GM21528 (cell line): ENCODE data around the gene GPRASP2.
"Not testable (repeated sequence)": the region's sequence is repeated elsewhere in the genome, so short reads cannot be mapped to it uniquely, and the experiment has no call there.

Source experiments
- ATAC-seq: cut with Tn5 transposase; IDR thresholded peaks from one replicate; pipeline ENCODE4 v1.9.1; 2021; ENCODE audit warnings: mild to moderate bottlenecking, moderate library complexity; ENCODE audit not compliant: unreplicated experiment, low FRiP score

GPRASP2 gene

DNA sequence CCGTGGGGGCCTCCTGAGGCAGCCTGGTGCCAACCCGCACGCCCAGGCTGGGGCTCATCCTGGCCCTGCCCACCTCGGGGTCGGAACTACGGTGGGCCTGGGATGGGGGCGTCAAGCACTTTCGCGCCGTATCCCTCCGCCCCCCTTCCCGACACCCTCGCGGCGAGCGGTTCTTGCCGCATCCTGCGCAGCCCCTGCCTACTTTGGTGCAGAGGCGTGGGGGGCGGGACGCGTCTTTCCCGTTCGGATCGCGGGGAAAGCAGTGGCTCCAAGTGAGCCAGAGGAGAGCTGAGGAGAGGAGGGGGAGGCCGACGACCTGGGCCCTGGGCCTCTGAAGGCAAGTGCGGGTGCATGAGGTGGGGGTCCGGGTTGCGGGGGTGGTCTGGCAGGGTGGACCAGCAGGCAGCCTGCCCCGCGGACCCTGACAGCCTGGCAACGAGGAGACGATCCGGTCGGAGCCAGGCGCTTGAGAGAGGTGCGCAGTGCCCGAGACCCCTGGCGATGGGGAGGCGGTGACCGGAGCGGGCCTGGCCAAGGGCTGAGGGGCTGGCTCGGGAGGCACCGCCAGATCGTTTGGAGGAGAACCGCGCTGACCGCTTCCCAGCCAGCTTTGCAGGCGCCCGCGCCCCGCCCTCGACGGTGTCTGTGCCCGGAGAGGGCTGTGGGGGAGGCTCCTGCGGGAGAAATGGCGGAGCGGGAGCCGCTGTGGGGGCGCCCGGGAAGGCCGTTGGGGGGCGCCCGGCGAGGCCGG lies at the start of gene GPRASP2:
Gene GPRASP2, plus strand, starts transcription at position 233 of the 751 bp plus-strand sequence. CDS start 2,422 bp downstream, outside the sequence.
- ATAC-seq, result no peak

- not testable (repeated sequence) for ATAC-seq
Measured at GRCh38 chrX:102663820-102664219, 48.4 kb upstream of the GPRASP2 start.

GRCh38 chrX:102667034-102667433 lies 45.2 kb upstream of the GPRASP2 start:
- ATAC-seq, result not testable (repeated sequence)

DNA sequence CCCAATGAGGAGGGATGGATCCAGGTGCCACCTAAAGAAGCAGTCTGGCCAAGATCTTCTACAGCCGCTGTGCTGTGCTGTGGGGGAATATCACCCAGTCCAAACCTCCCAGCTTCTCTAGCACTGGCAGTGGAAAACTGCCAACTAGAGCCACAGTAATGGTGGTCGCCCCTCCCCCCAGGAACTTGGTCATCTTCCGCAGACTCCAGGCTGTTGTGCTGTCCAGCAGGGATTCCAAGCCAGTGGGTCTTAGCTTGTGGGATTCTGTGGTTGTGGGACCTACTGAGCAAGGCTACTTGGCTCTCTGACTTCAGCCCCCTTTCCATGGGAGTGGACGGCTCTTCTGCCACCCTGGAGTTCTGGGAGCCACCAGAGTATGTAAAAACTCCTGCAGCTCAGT lies 42.7 kb upstream of the GPRASP2 start:
- no peak for ATAC-seq

- no peak for ATAC-seq
Measured at GRCh38 chrX:102672856-102673255, 39.4 kb upstream of the GPRASP2 start.

DNA sequence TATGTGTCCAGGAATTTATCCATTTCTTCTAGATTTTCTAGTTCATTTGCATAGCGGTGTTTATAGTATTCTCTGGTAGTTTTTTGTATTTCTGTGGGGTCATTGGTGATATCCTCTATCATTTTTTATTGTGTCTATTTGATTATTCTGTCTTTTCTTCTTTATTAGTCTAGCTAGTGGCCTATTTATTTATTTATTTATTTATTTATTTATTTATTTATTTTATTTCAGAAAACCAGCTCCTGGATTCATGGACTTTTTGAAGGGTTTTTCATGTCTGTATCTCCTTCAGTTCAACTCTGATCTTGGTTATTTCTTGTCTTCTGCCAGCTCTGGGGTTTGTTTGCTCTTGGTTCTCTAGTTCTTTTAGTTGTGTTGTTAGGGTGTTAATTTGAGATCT lies 34.8 kb upstream of the GPRASP2 start:
- not testable (repeated sequence) for ATAC-seq

DNA sequence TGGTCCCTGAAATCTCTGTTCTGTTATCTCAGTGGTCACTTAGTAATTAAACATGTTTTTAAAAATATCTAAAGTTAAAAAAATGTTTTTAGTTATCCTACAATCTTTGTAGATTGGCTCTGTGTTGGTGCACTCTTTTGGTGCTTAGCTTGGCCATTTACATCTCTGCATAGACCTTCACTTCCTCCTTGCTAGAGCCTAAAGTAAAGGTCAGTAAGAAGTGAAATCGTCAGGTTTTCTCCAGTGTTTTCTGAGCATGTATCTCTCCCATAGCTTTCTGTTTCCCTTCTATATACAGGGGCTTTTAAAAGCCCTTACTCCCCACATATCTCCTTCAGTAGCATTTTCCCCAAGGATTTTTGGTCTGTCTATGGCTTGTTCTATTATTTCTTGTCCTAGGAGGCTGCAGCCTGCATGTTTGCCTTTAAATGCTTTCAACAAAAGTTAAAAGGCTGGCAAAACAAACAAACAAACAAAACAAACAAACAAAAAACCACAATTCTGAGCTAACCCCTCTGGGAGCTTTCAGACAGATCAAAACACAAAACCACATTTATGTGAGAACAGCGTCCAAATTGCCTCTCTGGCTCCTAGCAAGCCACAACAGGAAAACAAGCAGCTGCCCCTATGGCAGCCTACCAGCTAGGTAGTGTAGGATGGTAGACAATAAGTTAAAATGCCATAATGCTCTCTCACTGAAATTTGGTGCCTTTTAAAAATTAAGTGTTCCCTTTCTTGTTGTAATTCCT lies 27.3 kb upstream of the GPRASP2 start:
- ATAC-seq, result no peak

- no peak for ATAC-seq
Measured at GRCh38 chrX:102694749-102695148, 17.5 kb upstream of the GPRASP2 start.

DNA sequence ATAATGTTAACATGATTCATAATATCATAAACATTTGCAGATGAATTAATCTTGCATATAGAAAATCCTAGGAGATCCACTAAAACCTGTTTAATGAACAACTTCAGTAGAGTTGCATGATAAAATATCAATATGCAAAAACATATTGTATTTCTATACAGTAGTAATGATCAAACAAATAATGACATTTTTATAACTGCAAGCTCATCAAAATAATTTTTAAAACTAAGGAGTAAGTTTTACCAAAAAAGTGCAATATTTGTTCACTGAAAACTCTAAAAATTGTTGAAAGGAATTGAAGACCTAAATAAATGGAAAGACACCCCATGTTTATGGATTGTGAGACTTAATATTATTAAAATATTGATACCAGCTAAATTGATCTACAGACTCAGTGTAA lies 15.9 kb upstream of the GPRASP2 start:
- ATAC-seq, result no peak

GRCh38 chrX:102697494-102697893 lies 14.8 kb upstream of the GPRASP2 start:
- ATAC-seq, result no peak

DNA sequence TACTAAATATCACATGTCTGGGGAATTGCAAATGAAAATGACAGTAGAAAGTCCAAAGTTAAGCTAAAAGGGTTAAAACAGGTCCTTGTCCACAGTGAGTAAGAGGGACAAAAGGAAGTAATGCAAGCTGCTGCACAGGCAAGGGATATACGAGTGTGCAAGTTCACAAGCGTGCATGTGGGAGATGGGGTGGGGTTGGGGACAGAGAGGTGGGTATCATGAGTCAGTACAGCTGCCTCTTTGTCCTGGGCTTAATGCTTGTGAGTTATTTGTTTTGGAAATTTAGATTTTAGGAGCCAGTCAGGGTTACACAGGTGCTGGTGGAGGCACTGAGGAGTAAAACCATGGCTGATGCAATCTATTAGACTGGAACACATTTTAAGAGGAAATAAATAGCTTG lies 3.3 kb upstream of the GPRASP2 start:
- no peak for ATAC-seq

GRCh38 chrX:102711872-102712215 lies 404 bp upstream of the GPRASP2 start:
- no peak for ATAC-seq

- no peak for ATAC-seq
Measured at GRCh38 chrX:102712981-102713625, 855 bp downstream of the GPRASP2 start.

- no peak for ATAC-seq
Measured at GRCh38 chrX:102714994-102715393, 2.7 kb downstream of the GPRASP2 start.

- no peak for ATAC-seq
Measured at GRCh38 chrX:102715967-102716366, 3.7 kb downstream of the GPRASP2 start.

- peak; percentile 95 for ATAC-seq
Measured at GRCh38 chrX:102720237-102721168, 8.3 kb downstream of the GPRASP2 start, which contains the start of gene GPRASP3. Gene GPRASP3, plus strand, starts transcription at chrX:102720743. Its CDS starts 28,253 bp downstream, at chrX:102748996.

- ATAC-seq, result not testable (repeated sequence)
Measured at GRCh38 chrX:102721169-102721506, 8.9 kb downstream of the GPRASP2 start.

DNA sequence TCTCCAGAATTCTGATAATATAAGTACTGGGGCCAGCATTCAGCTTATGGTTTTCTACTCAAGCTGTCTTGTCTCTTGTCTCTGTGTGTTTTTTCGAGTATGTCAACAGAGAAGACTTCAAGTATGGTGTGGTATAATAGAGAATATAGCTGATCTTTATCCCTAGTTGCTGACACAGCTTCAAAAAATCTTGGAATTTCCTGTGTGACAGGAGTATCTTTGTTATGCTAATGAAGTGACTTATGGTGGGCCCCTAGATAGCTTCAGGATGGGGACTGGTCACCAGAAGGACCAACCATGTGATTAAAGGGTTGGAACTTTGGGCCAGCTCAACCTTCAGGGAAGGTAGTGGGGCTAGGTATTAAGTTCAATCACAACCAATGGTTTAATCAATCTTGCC lies 11.2 kb downstream of the GPRASP2 start:
- no peak for ATAC-seq

DNA sequence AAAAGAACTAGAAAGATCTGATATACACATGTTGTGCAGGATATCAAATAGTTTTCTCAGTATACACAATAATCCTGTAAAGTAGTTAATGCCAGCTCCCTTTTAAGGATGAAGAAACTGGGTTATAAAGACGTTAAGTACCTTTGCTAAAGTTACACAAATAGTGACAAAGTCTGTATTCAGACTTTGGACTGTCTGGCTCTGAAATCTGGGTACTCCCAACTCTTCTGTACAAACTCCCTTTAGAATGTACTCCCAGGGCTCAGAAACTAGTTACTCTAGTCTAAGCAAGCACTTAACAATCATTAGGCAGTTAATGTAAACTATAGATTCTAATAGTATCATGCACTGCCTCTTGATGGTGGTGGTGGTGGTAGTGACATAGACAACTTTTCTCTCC lies 15.5 kb downstream of the GPRASP2 start:
- ATAC-seq, result no peak

DNA sequence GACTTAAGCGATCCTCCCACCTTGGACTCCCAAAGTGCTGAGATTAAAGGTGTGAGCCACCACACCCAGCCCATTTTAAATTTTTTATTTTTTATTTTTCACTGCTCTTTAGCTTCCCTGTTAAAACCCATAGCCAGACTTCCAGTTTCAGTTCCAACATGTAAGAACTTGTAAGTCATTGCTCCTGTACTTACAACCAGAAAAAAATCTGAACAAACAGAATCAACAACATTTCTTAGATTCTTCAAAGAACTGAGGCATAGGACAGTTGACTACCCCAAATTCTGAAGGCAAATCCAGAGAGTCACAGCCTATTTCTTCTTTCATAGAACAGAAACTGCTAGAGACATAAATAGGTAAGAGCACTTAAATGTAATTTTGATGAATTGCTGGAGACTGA lies 16.4 kb downstream of the GPRASP2 start:
- ATAC-seq, result no peak
